Loucy (cell line): Measurements from ENCODE around the gene SYNE1.

ENCODE experiments used
- H2AFZ ChIP-seq: fragments of 200-600 bp; sonication (generic); 2 replicates; pipeline ENCODE4 v1.6.0; 2016; ENCODE audit warnings: antibody characterized with exemption, mild to moderate bottlenecking, low read length, moderate library complexity
- H3F3A ChIP-seq: fragments of 200-600 bp; 2 replicates; pipeline ENCODE4 v1.6.0; 2016; ENCODE audit warnings: antibody characterized with exemption, low read depth, mild to moderate bottlenecking
- H3K27me3 ChIP-seq: fragments of 200-600 bp; sonication (generic); 2 replicates; pipeline ENCODE4 v1.6.1; 2014; ENCODE audit warnings: low read length, mild to moderate bottlenecking; ENCODE audit not compliant: insufficient read depth, poor library complexity, severe bottlenecking
- H3K36me3 ChIP-seq: fragments of 200-600 bp; sonication (generic); 2 replicates; pipeline ENCODE4 v1.6.1; 2016; ENCODE audit warnings: low read length; ENCODE audit not compliant: insufficient read depth
- H3K4me1 ChIP-seq: fragments of 200-600 bp; sonication (generic); 2 replicates; pipeline ENCODE4 v1.5.1; 2014; ENCODE audit warnings: low read length, mild to moderate bottlenecking; ENCODE audit not compliant: insufficient read depth, poor library complexity, severe bottlenecking
- H3K4me2 ChIP-seq: fragments of 200-600 bp; sonication (generic); 2 replicates; pipeline ENCODE4 v1.6.0; 2014; ENCODE audit warnings: antibody characterized with exemption, low read length, low read depth, mild to moderate bottlenecking; ENCODE audit not compliant: poor library complexity, severe bottlenecking
- H3K4me3 ChIP-seq: fragments of 200-600 bp; sonication (generic); 2 replicates; pipeline ENCODE4 v1.5.1; 2014; ENCODE audit warnings: low read length, mild to moderate bottlenecking, mixed read lengths; ENCODE audit not compliant: poor library complexity, severe bottlenecking
- H3K79me2 ChIP-seq: fragments of 200-600 bp; sonication (generic); 2 replicates; pipeline ENCODE4 v1.6.1; 2014; ENCODE audit warnings: low read length; ENCODE audit not compliant: insufficient read depth
- H3K9ac ChIP-seq: fragments of 200-600 bp; sonication (generic); 2 replicates; pipeline ENCODE4 v1.6.0; 2014; ENCODE audit warnings: mild to moderate bottlenecking, low read depth, low read length, moderate library complexity; ENCODE audit not compliant: poor library complexity, severe bottlenecking
- H3K9me2 ChIP-seq: fragments of 200-600 bp; sonication (generic); replicated peaks from 2 replicates; pipeline ENCODE4 v1.6.1; 2016; ENCODE audit warnings: low read depth, low read length, mixed read lengths
- H3K9me3 ChIP-seq: fragments of 200-600 bp; sonication (generic); 2 replicates; pipeline ENCODE4 v1.6.1; 2014; ENCODE audit warnings: mild to moderate bottlenecking, antibody characterized with exemption, low read length, low read depth; ENCODE audit not compliant: insufficient read depth
- H4K20me1 ChIP-seq: fragments of 200-600 bp; sonication (generic); 2 replicates; pipeline ENCODE4 v1.6.0; 2014; ENCODE audit warnings: antibody characterized with exemption, low read length, mild to moderate bottlenecking; ENCODE audit not compliant: insufficient read depth, poor library complexity, severe bottlenecking
- CTCF ChIP-seq: fragments of 200-600 bp; sonication (generic); conservative IDR thresholded peaks from 2 replicates; pipeline ENCODE4 v1.5.1; 2014; ENCODE audit warnings: mild to moderate bottlenecking, antibody characterized with exemption, low read length
- EZH2phosphoT487 ChIP-seq: fragments of 200-600 bp; IDR thresholded peaks from 2 replicates; pipeline ENCODE4 v1.6.1; 2018; ENCODE audit warnings: antibody characterized with exemption, mild to moderate bottlenecking, moderate library complexity, borderline replicate concordance

Gene SYNE1

GRCh38 chr6:152093711-152094110 is 543.5 kb downstream of the SYNE1 start:
- Histone ChIP-seq H3K4me1 (no peaks in the 10 kb centered on the region), H3K9me3 (no peaks in the 10 kb centered on the region), H3K79me2 (no peaks in the 10 kb centered on the region), H2AFZ (no peak overlapping the region), H3K27me3 (no peaks in the 10 kb centered on the region), H3K36me3 (no peaks in the 10 kb centered on the region), H3K9ac (no peak overlapping the region), H4K20me1 (no peaks in the 10 kb centered on the region), H3F3A (no peaks in the 10 kb centered on the region), H3K4me3 (no peak overlapping the region), H3K4me2 (no peak overlapping the region), H3K9me2 (no peaks in the 10 kb centered on the region)
- TF ChIP-seq EZH2phosphoT487 = no peak
- TF ChIP-seq CTCF = no peak

GRCh38 chr6:152091851-152092341 is 545.3 kb downstream of the SYNE1 start:
- no peaks in the 10 kb centered on the region for H3K79me2 ChIP-seq
- no peaks in the 10 kb centered on the region for H3K9me2 ChIP-seq
- H2AFZ ChIP-seq = no peak overlapping the region
- no peaks in the 10 kb centered on the region for H4K20me1 ChIP-seq
- H3K4me3 ChIP-seq = no peak overlapping the region
- H3K4me2 ChIP-seq = no peak overlapping the region
- no peaks in the 10 kb centered on the region for H3K9me3 ChIP-seq
- no peaks in the 10 kb centered on the region for H3F3A ChIP-seq
- H3K9ac ChIP-seq = no peak overlapping the region
- H3K27me3 ChIP-seq = no peaks in the 10 kb centered on the region
- no peak for TF ChIP-seq EZH2phosphoT487
- no peak for TF ChIP-seq CTCF
- H3K4me1 ChIP-seq = no peaks in the 10 kb centered on the region
- H3K36me3 ChIP-seq = no peaks in the 10 kb centered on the region

GRCh38 chr6:152091201-152091600 is 546.0 kb downstream of the SYNE1 start:
- H3K27me3 ChIP-seq = no peaks in the 10 kb centered on the region
- H3K9me2 ChIP-seq = no peaks in the 10 kb centered on the region
- no peaks in the 10 kb centered on the region for H3K36me3 ChIP-seq
- no peak overlapping the region for H2AFZ ChIP-seq
- H3K9ac ChIP-seq = no peak overlapping the region
- no peak for TF ChIP-seq EZH2phosphoT487
- TF ChIP-seq CTCF = no peak
- no peaks in the 10 kb centered on the region for H3K9me3 ChIP-seq
- H4K20me1 ChIP-seq = no peaks in the 10 kb centered on the region
- no peaks in the 10 kb centered on the region for H3K79me2 ChIP-seq
- H3K4me1 ChIP-seq = no peaks in the 10 kb centered on the region
- no peak overlapping the region for H3K4me3 ChIP-seq
- no peak overlapping the region for H3K4me2 ChIP-seq
- H3F3A ChIP-seq = no peaks in the 10 kb centered on the region
